Ectodermal cell (in vitro differentiated cells): Measurements from ENCODE around the gene ZDHHC1.

ENCODE experiments used
- H3K27ac ChIP-seq: 2 replicates; pipeline ENCODE4 v1.7.0; 2013; ENCODE audit warnings: mild to moderate bottlenecking, low read depth, low read length; ENCODE audit not compliant: insufficient read depth, poor library complexity, severe bottlenecking
- H3K27me3 ChIP-seq: 2 replicates; pipeline ENCODE4 v1.7.0; 2013; ENCODE audit warnings: mild to moderate bottlenecking, low read length; ENCODE audit not compliant: insufficient read depth, control insufficient read depth, poor library complexity, severe bottlenecking
- H3K36me3 ChIP-seq: one replicate; pipeline ENCODE4 v1.7.0; 2013; ENCODE audit warnings: low read length; ENCODE audit not compliant: control insufficient read depth, insufficient read depth
- H3K4me1 ChIP-seq: one replicate; pipeline ENCODE4 v1.7.0; 2013; ENCODE audit warnings: low read length; ENCODE audit not compliant: control insufficient read depth, insufficient read depth
- H3K4me3 ChIP-seq: 2 replicates; pipeline ENCODE4 v1.7.0; 2013; ENCODE audit warnings: low read depth, low read length, control low read depth; ENCODE audit not compliant: insufficient read depth
- H3K9me3 ChIP-seq: 2 replicates; pipeline ENCODE4 v1.7.0; 2013; ENCODE audit warnings: mild to moderate bottlenecking, low read length, moderate library complexity; ENCODE audit not compliant: control insufficient read depth
- WGBS, 2 experiments: methylation state at CpG; one replicate each; pipeline ENCODE4 v1.1.7; 2013; ENCODE audit warnings: missing lambda C conversion rate in 2 of 2; 5-methylcytosine and 5-hydroxymethylcytosine counted together

Gene ZDHHC1

GRCh38 chr16:67442581-67443255 lies 26.4 kb upstream of the ZDHHC1 start:
- Histone ChIP-seq H3K27me3 (no peaks in the 10 kb centered on the region), H3K4me1 (peaks cover 19% of the 10 kb centered on the region), H3K27ac (no peak overlapping the region), H3K36me3 (peaks cover 10% of the 10 kb centered on the region), H3K9me3 (no peaks in the 10 kb centered on the region), H3K4me3 (no peak overlapping the region)
- WGBS, 2 experiments = 92 to 96% methylated on average over 13 of the region's 13 CpGs

GRCh38 chr16:67441907-67442306 lies 25.6 kb upstream of the ZDHHC1 start:
- no peaks in the 10 kb centered on the region for H3K9me3 ChIP-seq
- peaks cover 19% of the 10 kb centered on the region for H3K4me1 ChIP-seq
- peaks cover 10% of the 10 kb centered on the region for H3K36me3 ChIP-seq
- no peak overlapping the region for H3K4me3 ChIP-seq
- no peaks in the 10 kb centered on the region for H3K27me3 ChIP-seq
- no peak overlapping the region for H3K27ac ChIP-seq
- 71 to 75% methylated on average over 5 of the region's 5 CpGs for WGBS, 2 experiments

GRCh38 chr16:67441271-67441753 lies 25.0 kb upstream of the ZDHHC1 start:
- Histone ChIP-seq H3K36me3 (peaks cover 10% of the 10 kb centered on the region), H3K4me1 (peaks cover 19% of the 10 kb centered on the region), H3K27me3 (no peaks in the 10 kb centered on the region), H3K9me3 (no peaks in the 10 kb centered on the region), H3K4me3 (no peak overlapping the region), H3K27ac (no peak overlapping the region)
- WGBS, 2 experiments = 96% methylated on average over 17 of the region's 17 CpGs

GRCh38 chr16:67438824-67439393 lies 22.6 kb upstream of the ZDHHC1 start:
- peaks cover 15% of the 10 kb centered on the region for H3K4me1 ChIP-seq
- 93 to 97% methylated on average over 19 of the region's 19 CpGs for WGBS, 2 experiments
- H3K36me3 ChIP-seq = peaks cover 10% of the 10 kb centered on the region
- H3K4me3 ChIP-seq = no peak overlapping the region
- no peaks in the 10 kb centered on the region for H3K9me3 ChIP-seq
- H3K27ac ChIP-seq = no peak overlapping the region
- H3K27me3 ChIP-seq = no peaks in the 10 kb centered on the region

- H3K4me3 ChIP-seq = no peak overlapping the region
- peaks cover 15% of the 10 kb centered on the region for H3K4me1 ChIP-seq
- peaks cover 10% of the 10 kb centered on the region for H3K36me3 ChIP-seq
- H3K27ac ChIP-seq = no peak overlapping the region
- no peaks in the 10 kb centered on the region for H3K27me3 ChIP-seq
- H3K9me3 ChIP-seq = no peaks in the 10 kb centered on the region
- whole genome bisulfite sequencing, 2 experiments = 91 to 94% methylated on average over 20 of the region's 20 CpGs
Observed at GRCh38 chr16:67438098-67438791, 22.0 kb upstream of the ZDHHC1 start.

- 93 to 99% methylated on average over 4 of the region's 4 CpGs for WGBS, 2 experiments
- peaks cover 10% of the 10 kb centered on the region for H3K36me3 ChIP-seq
- H3K27me3 ChIP-seq = peaks cover 4% of the 10 kb centered on the region
- no peaks in the 10 kb centered on the region for H3K9me3 ChIP-seq
- peaks cover 17% of the 10 kb centered on the region for H3K4me1 ChIP-seq
- no peak overlapping the region for H3K4me3 ChIP-seq
- no peak overlapping the region for H3K27ac ChIP-seq
Observed at GRCh38 chr16:67437513-67437912, 21.2 kb upstream of the ZDHHC1 start.

GRCh38 chr16:67436640-67437193 lies 20.4 kb upstream of the ZDHHC1 start:
- H3K27ac ChIP-seq = no peak overlapping the region
- peaks cover 15% of the 10 kb centered on the region for H3K4me1 ChIP-seq
- H3K36me3 ChIP-seq = peaks cover 10% of the 10 kb centered on the region
- 94 to 96% methylated on average over 23 of the region's 23 CpGs for WGBS, 2 experiments
- H3K27me3 ChIP-seq = peaks cover 11% of the 10 kb centered on the region
- no peaks in the 10 kb centered on the region for H3K9me3 ChIP-seq
- no peak overlapping the region for H3K4me3 ChIP-seq

- WGBS, 2 experiments = 89 to 93% methylated on average over 16 of the region's 16 CpGs
- H3K27ac ChIP-seq = no peak overlapping the region
- H3K36me3 ChIP-seq = peaks cover 10% of the 10 kb centered on the region
- peaks cover 21% of the 10 kb centered on the region for H3K27me3 ChIP-seq
- peaks cover 10% of the 10 kb centered on the region for H3K4me1 ChIP-seq
- H3K4me3 ChIP-seq = no peak overlapping the region
- H3K9me3 ChIP-seq = no peaks in the 10 kb centered on the region
Observed at GRCh38 chr16:67435758-67436164, 19.5 kb upstream of the ZDHHC1 start.

GRCh38 chr16:67433131-67433719 lies 16.9 kb upstream of the ZDHHC1 start:
- 91 to 92% methylated on average over 5 of the region's 5 CpGs for WGBS, 2 experiments
- no peak overlapping the region for H3K27ac ChIP-seq
- peaks cover 46% of the 10 kb centered on the region for H3K27me3 ChIP-seq
- no peak overlapping the region for H3K4me3 ChIP-seq
- peaks cover 2% of the 10 kb centered on the region for H3K36me3 ChIP-seq
- peaks cover 10% of the 10 kb centered on the region for H3K4me1 ChIP-seq
- no peaks in the 10 kb centered on the region for H3K9me3 ChIP-seq

- H3K27ac ChIP-seq = no peak overlapping the region
- peaks cover 10% of the 10 kb centered on the region for H3K4me1 ChIP-seq
- no peaks in the 10 kb centered on the region for H3K36me3 ChIP-seq
- H3K27me3 ChIP-seq = peaks cover 46% of the 10 kb centered on the region
- H3K9me3 ChIP-seq = no peaks in the 10 kb centered on the region
- H3K4me3 ChIP-seq = no peak overlapping the region
- 73% methylated on average over 5 of the region's 5 CpGs for WGBS, 2 experiments
Observed at GRCh38 chr16:67432506-67432890, 16.2 kb upstream of the ZDHHC1 start.
